GM18511 (cell line): Measurements from ENCODE around the gene CCL22.
A peak's percentile ranks its signal among the peaks of the same experiment; 100 is the strongest.
"Not testable (repeated sequence)": the region's sequence is repeated elsewhere in the genome, so short reads cannot be mapped to it uniquely, and the experiment has no call there.

Experiments used
- ATAC-seq: cut with Tn5 transposase; IDR thresholded peaks from one replicate; pipeline ENCODE4 v1.9.1; 2021; ENCODE audit warnings: mild to moderate bottlenecking, moderate library complexity; ENCODE audit not compliant: unreplicated experiment

The CCL22 gene

DNA sequence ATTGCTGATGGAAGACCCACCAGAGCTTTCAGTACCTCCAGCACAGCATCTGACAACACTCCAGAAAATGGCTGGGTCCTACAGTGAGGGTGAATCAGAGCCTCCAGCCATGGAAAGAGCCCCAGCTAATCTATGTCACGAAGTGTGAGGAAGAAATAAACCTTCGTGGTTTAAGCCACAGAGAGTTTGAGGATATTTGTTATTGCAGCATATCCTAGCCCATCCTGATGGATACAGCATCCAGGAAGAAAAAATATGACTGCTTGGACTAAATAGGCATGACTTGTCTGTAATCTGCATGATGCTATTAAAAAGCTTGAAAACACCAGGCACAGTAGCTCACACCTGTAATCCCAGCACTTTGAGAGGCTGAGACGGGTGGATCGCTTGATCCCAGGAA lies 32.7 kb downstream of the CCL22 start:
- ATAC-seq: no peak

DNA sequence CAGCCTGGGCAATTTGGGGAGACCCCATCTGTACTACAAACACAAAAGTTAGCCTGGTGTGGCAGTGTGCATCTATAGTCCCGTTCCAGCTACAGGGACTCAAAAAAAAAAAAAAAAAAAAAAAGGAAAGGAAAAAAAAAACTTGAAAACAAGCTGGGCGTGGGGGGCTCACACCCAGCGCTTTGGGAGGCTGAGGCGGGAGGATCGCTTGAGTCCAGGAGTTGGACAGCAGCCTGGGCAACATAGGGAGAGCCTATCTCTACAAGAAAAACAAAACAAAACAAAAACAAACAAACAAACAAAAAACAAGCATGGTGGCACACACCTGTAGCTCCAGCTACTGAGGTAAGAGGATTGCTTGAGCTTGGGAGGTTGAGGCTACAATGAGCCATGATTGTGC lies 33.1 kb downstream of the CCL22 start:
- ATAC-seq: no peak

DNA sequence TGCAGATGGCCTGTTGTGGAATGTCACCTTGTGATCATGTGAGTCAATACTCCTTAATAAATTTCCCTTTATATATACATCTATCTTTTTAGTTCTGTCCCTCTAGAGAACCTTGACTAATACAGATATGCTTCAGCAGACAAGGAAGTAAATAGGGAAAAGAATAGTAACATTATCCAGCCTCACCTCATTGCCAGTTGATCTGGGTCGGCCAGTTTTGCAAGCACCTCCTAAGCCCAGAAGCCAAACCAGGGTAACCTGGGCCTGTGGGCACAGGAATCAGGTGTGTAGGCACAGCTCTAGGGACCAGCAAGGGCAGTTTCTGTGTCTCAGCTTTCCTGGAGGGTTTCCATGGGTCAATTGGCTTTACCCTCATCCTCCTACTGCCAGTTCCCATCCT lies 34.1 kb downstream of the CCL22 start:
- no peak for ATAC-seq

DNA sequence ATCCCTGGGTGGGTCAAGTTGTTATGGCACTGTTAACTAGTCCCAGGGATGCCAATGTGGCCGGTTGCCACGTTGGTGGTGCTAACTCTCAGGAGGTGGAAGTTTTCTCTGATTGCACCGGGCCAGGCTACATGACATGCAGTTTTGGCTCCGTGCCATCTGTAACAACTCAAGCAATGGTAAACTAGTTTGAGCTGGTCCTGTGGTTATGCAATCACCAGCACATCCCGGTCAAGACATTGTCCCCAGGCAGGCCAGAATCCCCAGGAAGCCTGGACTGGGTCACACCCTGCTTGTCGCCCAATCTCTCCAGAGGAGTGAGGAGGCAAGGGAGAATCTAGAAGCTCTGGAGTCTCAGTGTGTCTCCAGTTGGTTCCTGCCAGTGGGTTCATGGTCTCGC lies 35.9 kb downstream of the CCL22 start:
- no peak for ATAC-seq

DNA sequence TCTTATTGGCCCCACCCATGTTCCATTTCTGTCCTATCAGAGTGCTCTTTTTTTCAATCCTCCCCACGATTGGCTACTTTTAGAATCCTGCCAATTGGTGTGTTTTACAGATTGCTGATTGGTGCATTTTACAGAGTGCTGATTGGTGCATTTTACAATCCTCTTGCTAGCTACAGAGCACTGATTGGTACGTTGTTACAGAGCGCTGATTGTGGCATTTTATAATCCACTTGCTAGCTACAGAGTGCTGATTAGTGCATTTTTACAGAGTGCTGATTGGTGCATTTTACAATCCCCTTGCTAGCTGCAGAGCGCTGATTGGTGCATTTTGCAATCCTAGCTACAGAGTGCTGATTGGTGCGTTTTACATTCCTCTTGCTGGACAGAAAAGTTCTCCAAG lies 36.4 kb downstream of the CCL22 start:
- no peak for ATAC-seq

DNA sequence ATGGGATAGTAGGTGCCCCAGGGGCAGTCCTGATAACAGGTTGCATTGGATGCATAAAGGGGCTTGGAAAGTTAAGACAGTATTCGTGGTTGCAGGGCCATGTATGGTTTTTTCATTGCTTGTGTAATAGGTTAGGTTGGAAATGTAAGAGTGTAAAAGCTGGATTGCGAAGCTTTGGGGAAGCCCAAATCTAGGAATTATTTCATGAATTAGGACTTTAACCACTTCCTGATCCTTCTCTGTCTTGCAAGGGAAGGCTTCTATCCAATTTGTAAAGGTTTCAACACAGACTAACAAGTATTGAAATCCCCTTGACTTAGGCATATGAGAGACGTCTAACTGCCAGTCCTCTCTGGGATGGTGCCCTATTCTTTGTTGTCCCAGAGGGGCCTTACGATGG lies 38.2 kb downstream of the CCL22 start:
- ATAC-seq: no peak

DNA sequence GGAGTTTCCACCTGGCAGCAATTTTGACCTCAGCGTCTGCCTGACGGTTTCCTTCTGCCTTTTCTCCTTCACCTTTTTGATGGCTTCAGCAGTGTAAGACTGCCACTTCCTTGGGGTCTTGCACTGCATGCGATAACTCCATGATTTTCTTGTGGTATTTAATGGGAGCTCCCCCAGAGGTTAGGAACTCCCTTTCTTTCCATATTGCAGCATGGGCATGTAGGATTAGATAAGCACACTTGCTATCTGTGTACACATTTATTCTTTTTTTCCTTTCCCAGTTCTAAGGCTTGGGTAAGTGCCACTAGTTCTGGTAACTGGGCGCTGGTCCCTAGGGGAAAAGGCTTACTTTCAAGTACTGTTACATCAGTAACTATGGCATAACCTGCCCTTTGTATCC lies 38.9 kb downstream of the CCL22 start:
- ATAC-seq: not testable (repeated sequence)

DNA sequence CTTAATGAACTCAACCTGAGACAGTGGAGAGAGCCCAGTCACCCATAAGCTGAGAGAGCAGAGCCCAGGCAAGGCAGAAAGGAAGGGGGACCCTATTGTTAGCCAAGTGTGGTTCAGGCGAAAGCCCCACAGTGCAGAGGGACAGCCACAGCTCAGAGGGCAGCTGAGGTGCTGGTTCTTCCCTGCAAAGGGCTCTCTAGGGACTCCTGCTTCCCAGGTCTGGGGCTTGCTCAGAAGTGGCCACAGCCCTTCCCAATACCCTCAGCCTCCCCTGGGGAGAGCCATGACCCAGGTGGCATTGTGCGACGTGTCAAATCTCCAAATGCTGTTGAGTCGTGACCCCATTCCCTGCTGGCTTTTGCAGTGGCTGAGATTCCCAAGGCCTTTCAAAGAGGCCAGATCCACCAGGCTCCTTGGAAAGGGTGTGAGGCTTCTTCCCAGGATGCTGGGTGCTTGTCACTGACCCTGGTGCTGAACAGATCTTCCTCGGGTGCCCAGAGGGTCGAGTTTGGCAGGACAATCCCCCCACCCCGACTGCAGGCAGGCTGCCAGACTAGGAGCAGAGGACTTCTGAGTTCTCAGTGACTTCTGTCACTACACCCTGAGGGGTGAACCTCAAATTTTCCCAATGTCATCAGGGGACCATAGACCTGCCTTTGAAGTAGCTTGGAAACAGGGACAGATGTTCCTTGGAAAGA lies 43.5 kb downstream of the CCL22 start:
- no peak for ATAC-seq

DNA sequence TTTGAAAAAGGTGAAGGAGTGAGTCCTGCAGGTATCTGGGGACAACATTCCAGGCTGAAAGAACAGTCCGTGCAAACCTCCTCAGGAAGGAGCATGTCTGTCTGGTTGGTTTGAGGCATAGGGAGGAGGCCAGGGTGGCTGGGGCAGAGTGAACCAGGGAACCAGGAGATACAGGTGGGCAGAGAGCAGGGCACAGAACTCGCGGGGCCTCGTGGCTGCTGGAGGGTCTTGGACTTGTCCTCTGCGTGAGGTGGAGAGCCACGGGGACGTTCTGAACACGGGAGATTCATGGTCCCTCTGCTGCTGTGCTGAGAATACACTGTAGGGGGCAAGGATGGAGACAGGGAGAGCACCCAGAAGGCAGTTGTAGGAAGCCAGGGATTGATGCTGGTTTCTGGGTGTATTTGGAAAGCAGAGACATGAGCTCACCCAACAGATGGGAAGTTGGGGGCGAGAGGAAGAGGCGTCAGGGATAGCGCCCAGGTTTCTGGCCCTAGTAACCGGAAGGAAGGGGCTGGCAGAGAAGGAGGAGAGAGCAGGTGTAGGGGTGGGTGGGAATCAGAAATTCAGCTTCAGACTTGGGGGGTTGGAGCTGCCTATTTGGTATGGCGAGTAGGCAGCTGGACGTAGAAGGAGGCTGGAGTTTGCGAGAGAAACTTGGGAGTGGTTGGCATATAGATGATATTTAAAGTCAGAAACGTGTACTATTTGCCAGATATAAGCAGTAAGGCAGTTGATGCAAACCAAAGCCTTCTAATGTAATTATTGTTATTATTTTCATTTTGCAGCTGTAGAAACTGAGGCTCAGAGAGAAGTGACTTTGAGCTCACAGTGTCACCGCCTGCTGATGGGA lies 45.6 kb downstream of the CCL22 start, which contains the start of gene CCL17:
Gene CCL17 (plus strand): TSS at position 803 of the 853 bp plus-strand sequence. CDS start 9,166 bp downstream, outside the sequence.
- no peak for ATAC-seq

DNA sequence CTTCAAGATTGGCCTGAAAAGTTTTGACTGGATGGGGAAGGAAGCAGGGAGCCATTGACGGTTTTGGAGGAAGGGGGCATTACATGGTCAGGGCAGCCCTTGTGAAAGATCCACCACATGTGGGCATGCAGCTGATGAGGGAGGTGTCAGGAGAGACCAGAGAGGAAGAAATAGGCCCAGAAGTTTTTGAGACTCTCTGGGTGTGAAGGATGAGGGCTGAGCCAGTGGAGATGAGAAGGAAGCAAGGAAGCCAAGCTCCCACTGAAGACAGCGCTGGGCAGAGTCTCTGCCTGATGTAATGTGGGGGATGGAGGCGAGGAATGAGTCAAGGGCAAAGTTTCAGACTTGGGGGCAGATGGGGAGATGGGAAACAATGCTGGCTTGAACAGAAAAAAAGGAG lies 46.5 kb downstream of the CCL22 start:
- ATAC-seq: no peak

DNA sequence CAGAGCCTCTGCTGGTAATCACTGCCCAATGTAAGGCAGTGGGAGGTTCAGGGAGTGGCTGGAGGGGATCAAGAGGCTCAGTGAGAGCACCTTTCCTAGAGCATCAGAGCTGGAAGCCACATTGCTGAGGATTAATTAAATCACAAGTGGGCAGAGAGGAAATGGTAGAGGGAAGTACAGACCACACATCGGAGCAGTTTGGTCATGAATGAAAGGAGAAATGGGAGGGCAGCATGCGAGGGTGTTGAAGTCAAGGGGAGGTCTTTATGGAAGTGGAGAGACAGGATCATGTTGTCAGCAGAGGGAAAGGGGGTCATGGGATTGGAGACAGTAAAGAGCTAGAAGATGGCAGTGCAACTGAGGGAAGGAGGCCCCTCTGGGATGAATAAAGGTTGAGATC lies 48.3 kb downstream of the CCL22 start:
- ATAC-seq: no peak

DNA sequence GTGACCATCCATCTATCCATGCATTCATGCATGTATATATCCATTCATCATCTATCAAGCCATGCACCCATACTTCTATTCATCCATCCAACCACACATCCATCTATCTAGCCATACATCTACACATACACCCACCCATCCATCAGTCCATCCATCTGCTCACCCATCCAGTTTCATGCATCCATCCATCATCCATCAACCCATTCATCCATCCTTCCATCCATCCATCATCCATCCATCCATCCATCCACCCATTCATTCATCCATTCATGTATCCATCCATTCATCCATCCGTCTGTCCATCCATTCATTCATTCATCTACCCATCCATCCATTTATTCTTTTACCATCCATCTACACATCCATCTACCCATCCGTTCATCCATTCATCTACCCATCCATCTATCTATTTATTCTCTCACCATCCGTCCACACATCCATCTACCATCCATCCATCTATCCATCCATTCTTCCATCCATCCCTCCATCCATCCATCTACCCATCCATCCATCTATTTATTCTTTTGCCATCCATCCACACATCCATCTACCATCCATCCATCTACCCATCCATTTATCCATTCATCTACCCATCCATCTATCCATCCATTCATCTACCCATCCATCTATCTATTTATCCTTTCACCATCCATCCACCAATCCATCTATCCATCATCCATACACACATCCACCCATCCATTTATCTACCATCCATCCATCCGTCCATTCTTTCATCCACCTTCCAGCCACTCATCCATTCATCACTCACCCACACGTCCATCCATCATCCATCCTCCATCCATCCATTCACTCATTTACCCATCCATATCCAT lies 49.2 kb downstream of the CCL22 start:
- ATAC-seq: no peak

DNA sequence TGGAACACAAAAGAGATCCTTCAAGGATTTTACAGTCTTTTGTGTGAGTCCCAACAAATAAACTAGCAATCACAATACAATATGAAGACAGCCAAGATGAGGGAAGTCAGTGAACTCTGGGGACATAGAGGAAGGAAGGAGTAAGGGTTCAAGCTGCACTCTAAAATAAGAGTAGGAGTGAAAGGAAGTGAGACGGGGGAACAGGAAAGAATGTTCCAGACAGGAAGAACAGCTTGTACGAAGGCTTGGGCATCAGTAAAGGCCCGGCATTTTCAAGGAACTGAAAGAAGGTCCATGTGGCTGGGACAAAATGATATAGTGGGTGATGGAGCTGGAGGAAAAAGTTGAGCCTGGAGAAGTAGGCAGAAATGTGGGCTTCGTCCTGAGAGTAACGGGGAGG lies 50.5 kb downstream of the CCL22 start:
- ATAC-seq: no peak

DNA sequence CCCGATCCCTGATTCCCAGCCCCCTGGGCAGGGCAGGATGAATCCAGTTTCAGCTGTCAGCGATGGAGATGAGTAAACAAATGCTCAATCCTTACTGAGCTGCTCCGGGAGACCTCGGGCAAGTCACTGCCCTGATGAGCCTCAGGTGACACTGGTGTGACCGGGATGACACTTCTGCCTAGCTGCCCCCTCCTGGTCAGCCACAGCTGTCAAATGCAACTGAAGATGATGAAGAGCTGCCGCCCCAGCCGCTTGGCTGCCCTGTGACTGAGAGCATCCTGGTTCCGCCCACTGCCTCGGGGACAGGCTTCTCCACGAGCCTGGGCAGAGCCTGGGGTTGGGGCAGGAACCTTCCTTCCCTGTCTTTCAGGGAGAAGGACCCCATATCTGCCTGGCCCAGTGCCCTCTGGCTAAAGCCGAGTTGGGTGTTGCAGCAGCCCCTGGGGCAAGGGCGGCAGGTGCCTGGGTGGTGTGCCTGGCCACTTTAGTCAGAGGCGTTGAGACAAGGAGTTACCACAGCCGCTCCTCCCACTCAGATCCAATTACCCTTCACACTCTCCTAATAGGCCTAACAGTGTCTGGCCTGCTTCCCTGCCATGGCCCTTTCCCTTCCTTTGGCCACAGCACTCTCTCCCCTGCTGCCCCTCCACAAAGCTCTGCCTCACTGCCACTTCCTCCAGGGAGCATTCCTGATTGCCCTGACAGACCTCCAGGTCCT lies 51.4 kb downstream of the CCL22 start:
- ATAC-seq: no peak

DNA sequence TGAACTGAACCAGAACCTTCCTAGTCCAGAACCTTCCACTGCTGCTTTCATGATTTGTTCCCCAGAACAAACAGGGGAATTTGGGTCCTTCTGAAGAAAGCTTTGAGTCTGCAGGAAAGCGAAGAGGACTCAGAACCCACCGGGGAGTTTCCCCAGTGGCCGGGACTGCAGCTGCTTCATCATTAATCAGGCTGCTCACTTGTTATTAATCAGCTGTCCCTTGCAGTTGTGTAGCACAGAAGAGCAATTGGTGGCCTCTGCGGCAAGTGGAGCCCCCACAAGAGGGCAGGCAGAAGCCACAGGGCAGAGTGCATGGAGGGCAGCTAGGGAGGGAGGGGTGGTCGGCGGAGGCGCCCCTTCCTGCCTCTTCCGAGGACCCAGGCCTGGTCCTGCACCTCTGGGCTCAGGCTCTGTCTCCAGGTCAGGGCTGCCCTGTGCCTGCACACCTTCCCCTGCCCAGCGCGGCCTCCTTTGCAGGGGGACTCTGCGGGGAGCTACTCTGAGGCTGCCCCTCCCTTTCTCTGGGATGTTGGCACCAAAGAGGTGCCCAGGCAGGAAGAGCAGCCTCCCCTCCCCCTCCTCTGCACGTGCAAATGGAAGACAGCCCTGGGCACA lies 52.9 kb downstream of the CCL22 start:
- ATAC-seq: no peak

DNA sequence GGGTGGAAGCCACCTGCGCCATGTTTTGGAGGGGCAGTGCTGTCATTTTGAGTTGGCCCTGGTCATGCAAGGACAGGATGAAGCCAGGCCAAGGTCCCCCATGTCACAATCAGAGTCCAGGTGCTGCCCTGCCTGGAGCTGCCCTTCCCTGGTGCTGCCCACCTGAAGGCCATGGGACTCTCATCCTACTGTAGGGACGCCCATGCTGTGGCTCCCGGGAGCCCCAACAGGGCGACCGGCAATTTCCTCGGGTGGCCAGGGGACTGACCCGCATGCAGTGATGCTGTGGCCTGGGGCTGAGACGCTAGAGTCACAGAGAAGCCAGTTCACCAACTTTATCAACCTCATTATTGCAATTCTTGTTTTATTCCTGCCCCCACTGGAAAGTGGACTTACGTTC lies 54.0 kb downstream of the CCL22 start:
- ATAC-seq: no peak

DNA sequence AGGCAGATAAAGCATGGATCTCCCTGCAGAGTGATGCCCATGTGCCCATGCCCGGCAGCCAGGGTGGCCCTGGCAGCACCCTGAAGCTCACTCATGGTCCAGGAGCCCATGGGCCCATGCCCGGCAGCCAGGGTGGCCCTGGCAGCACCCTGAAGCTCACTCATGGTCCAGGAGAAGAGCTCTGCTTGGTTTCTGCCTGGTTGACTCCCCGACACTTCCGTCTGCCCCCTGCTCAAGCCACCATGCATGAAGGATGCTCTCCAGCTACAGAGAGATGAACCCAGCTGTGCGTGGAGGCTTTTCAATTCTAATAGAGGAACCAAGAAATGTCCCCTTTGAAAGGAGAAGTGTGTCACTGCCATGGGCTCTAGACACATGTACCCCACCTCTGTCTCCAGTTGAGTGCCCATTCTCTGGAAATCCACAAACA lies 54.7 kb downstream of the CCL22 start:
- ATAC-seq: peak; percentile 81

DNA sequence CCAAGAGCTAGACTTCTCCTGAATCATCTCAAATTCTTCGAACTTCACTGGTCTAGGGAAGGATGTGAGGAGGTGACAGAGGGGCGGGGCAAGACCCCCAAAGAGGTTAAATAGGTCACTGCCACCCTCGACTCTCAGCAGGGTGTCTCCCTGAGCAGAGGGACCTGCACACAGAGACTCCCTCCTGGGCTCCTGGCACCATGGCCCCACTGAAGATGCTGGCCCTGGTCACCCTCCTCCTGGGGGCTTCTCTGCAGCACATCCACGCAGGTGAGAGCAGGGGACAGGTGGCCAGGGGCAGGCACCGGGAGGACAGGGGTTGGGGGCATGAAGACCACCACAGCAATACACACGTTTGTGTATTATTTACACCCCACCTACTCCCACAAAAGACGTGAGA lies 55.1 kb downstream of the CCL22 start:
- ATAC-seq: peak; percentile 10
